Gastrocnemius medialis (tissue), 4 donors: ENCODE measurements around the gene DUSP8. TPM values are rescaled to one million over a fixed set of nuclear protein-coding genes. Genes with fewer than 3 reads are reported as not detected.

Experiments used
- ATAC-seq, 2 donors: fragments of 150-250 bp; one replicate each; pipeline ENCODE4 v1.9.1; 2016
- DNase-seq, 2 donors: peaks; one replicate each; pipeline ENCODE4 v3.0.0-alpha.2; 2019
- H3K27ac ChIP-seq, 4 donors: fragments of 200-600 bp; sonication (generic); 1 replicate in 1 of 4; 2 replicates in 3 of 4; pipeline ENCODE4 v1.5.1; 2016 to 2018; ENCODE audit warnings: mild to moderate bottlenecking in 2 of 4, moderate library complexity in 1 of 4
- H3K27me3 ChIP-seq, 3 donors: fragments of 200-600 bp; sonication (generic) in 2 of 3; 1 replicate in 1 of 3; 2 replicates in 2 of 3; pipeline versions ENCODE4 v1.5.1 to v1.6.0; 2016 to 2019; ENCODE audit warnings: mild to moderate bottlenecking in 1 of 3, moderate library complexity in 1 of 3
- H3K36me3 ChIP-seq, 2 donors: fragments of 200-600 bp; sonication (generic) in 1 of 2; one replicate each; pipeline ENCODE4 v1.5.1; 2017 to 2018
- H3K4me1 ChIP-seq, 2 donors: fragments of 200-600 bp; sonication (generic) in 1 of 2; one replicate each; pipeline ENCODE4 v1.5.1; 2016 to 2017; ENCODE audit warnings: mild to moderate bottlenecking in 2 of 2
- H3K4me3 ChIP-seq, 4 donors: fragments of 200-600 bp; sonication (generic) in 3 of 4; 1 replicate in 1 of 4; 2 replicates in 3 of 4; pipeline ENCODE4 v1.5.1; 2016 to 2019; ENCODE audit warnings: mild to moderate bottlenecking in 2 of 4
- H3K9me3 ChIP-seq, 3 donors: fragments of 200-600 bp; sonication (generic) in 2 of 3; 1 replicate in 1 of 3; 2 replicates in 2 of 3; pipeline ENCODE4 v1.5.1; 2016 to 2019
- CTCF ChIP-seq, 5 experiments: fragments of 450-650 bp in 3 of 5; fragments of 200-600 bp in 2 of 5; sonication (generic) in 2 of 5; IDR thresholded peaks in 4 of 5; conservative IDR thresholded peaks in 1 of 5; 1 replicate in 4 of 5; 2 replicates in 1 of 5; pipeline ENCODE4 v1.5.1; 2016 to 2019; ENCODE audit warnings: antibody characterized with exemption in 5 of 5, mild to moderate bottlenecking in 3 of 5, moderate library complexity in 3 of 5
- POLR2A ChIP-seq, 2 donors: fragments of 450-650 bp; IDR thresholded peaks; one replicate each; pipeline ENCODE4 v1.6.1; 2017; ENCODE audit warnings: antibody characterized with exemption in 2 of 2, mild to moderate bottlenecking in 2 of 2, moderate library complexity in 2 of 2
- in situ Hi-C, 4 donors: fragments of 200-750 bp; cut with MboI; loops; one replicate each; pipeline versions ENCODE4 v1.15.0 to v1.8.0; 2017; ENCODE audit warnings: low sequenced_read_pairs in 4 of 4
- intact Hi-C: fragments of 100-400 bp; cut with DNase I; formaldehyde crosslinking; loops from one replicate; pipeline ENCODE4 v1.15.1; 2023; ENCODE audit warnings: low total_unique reads
- total RNA-seq, 4 donors: library from RNA; depleted of rRNA; stranded (reverse); fragments of >200 nt; gene quantifications; one replicate each; pipeline versions ENCODE4 v1.1.0 to v1.2.3, GENCODE V29; 2016

Gene DUSP8
- total RNA-seq, 4 donors from 2014 or later: 2.6 to 25.9 (median 6.3) TPM

- no peak for TF ChIP-seq CTCF (IDR thresholded peaks at IDR 0.05 in 4 of 5, conservative IDR thresholded peaks at IDR 0.05 in 1 of 5)
- Histone ChIP-seq H3K27ac (no peak overlapping the region), H3K36me3 (no peaks in the 10 kb centered on the region), H3K27me3 (no peaks in the 10 kb centered on the region), H3K9me3 (no peaks in the 10 kb centered on the region), H3K4me3 (no peak overlapping the region), H3K4me1 (peaks cover 12 to 22% of the 10 kb centered on the region in 2 donors)
- ATAC-seq (no peak), DNase-seq (no peak)
- intact Hi-C loops: no loop called here
- in situ Hi-C loops: no loop called here
Measured at GRCh38 chr11:1544536-1544935, 27.5 kb downstream of the DUSP8 start.

- H3K27me3 ChIP-seq: no peaks in the 10 kb centered on the region
- in situ Hi-C loops (no loop called here), intact Hi-C loops (no loop called here)
- ATAC-seq: no peak
- TF ChIP-seq CTCF (IDR thresholded peaks at IDR 0.05 in 4 of 5, conservative IDR thresholded peaks at IDR 0.05 in 1 of 5): no peak
- no peak for TF ChIP-seq POLR2A (IDR thresholded peaks at IDR 0.05)
- no peak for DNase-seq
- H3K9me3 ChIP-seq: no peaks in the 10 kb centered on the region
- H3K4me1 ChIP-seq: peaks cover 9 to 15% of the 10 kb centered on the region in 2 donors
- no peaks in the 10 kb centered on the region for H3K36me3 ChIP-seq
- H3K4me3 ChIP-seq: no peak overlapping the region
- no peak overlapping the region for H3K27ac ChIP-seq
Measured at GRCh38 chr11:1543606-1544263, 28.3 kb downstream of the DUSP8 start.

GRCh38 chr11:1542267-1542666, 29.8 kb downstream of the DUSP8 start:
- Histone ChIP-seq H3K9me3 (no peaks in the 10 kb centered on the region), H3K27ac (no peak overlapping the region), H3K27me3 (no peaks in the 10 kb centered on the region), H3K4me1 (peaks cover 0 to 2% of the 10 kb centered on the region in 2 donors), H3K4me3 (no peak overlapping the region), H3K36me3 (no peaks in the 10 kb centered on the region)
- DNase-seq (no peak), ATAC-seq (no peak)
- intact Hi-C loops (no loop called here), in situ Hi-C loops (no loop called here)
- TF ChIP-seq CTCF (IDR thresholded peaks at IDR 0.05 in 4 of 5, conservative IDR thresholded peaks at IDR 0.05 in 1 of 5): no peak
- TF ChIP-seq POLR2A (IDR thresholded peaks at IDR 0.05): no peak

- TF ChIP-seq CTCF (IDR thresholded peaks at IDR 0.05 in 4 of 5, conservative IDR thresholded peaks at IDR 0.05 in 1 of 5) (no peak), POLR2A (IDR thresholded peaks at IDR 0.05) (no peak)
- in situ Hi-C loops (no loop called here), intact Hi-C loops (no loop called here)
- no peak for ATAC-seq
- Histone ChIP-seq H3K4me1 (peaks cover 3 to 5% of the 10 kb centered on the region in 2 donors), H3K36me3 (no peaks in the 10 kb centered on the region), H3K27me3 (no peaks in the 10 kb centered on the region), H3K9me3 (no peaks in the 10 kb centered on the region), H3K4me3 (no peak overlapping the region), H3K27ac (no peak overlapping the region)
- no peak for DNase-seq
Measured at GRCh38 chr11:1541474-1542204, 30.4 kb downstream of the DUSP8 start.
